LNCaP clone FGC (cell line): ENCODE measurements around the gene MYBPC2.

Experiments
- DNase-seq: peaks from one replicate; pipeline ENCODE4 v3.0.0-alpha.2; 2011; ENCODE audit warnings: low read depth
- H3K4me3 ChIP-seq: 2 replicates; pipeline ENCODE4 v1.5.1; 2011; ENCODE audit warnings: mild to moderate bottlenecking, low read depth, low read length, control low read depth
- CTCF ChIP-seq: IDR thresholded peaks from 2 replicates; pipeline ENCODE4 v1.5.1; 2012; ENCODE audit warnings: mild to moderate bottlenecking; ENCODE audit not compliant: control insufficient read depth, insufficient read depth; ENCODE audit errors: extremely low read depth

MYBPC2 gene

GRCh38 chr19:50417111-50418081 lies 15.3 kb upstream of the MYBPC2 start:
- no peak for DNase-seq

GRCh38 chr19:50418176-50419021 lies 14.3 kb upstream of the MYBPC2 start, which contains the start of gene SPIB:
Gene SPIB, plus strand, starts transcription at chr19:50418938. Its CDS starts 25 bp downstream, at chr19:50418963.
- no peak within 1 kb of the TSS for H3K4me3 ChIP-seq
- no peak for TF ChIP-seq CTCF
- DNase-seq, result no peak

More at GRCh38 chr19:50417111-50418081, 15.3 kb upstream of the MYBPC2 start:
- no peak for TF ChIP-seq CTCF
- no peak overlapping the region for H3K4me3 ChIP-seq

GRCh38 chr19:50419022-50419579 lies 13.6 kb upstream of the MYBPC2 start:
- no peak overlapping the region for H3K4me3 ChIP-seq
- no peak for DNase-seq
- no peak for TF ChIP-seq CTCF

- no peak for DNase-seq
- H3K4me3 ChIP-seq, result no peak overlapping the region
- TF ChIP-seq CTCF, result no peak
Observed at GRCh38 chr19:50419580-50420035, 13.1 kb upstream of the MYBPC2 start.

GRCh38 chr19:50420127-50420526 lies 12.6 kb upstream of the MYBPC2 start:
- H3K4me3 ChIP-seq, result no peak overlapping the region
- TF ChIP-seq CTCF, result no peak
- no peak for DNase-seq

- no peak for TF ChIP-seq CTCF
- H3K4me3 ChIP-seq, result no peak overlapping the region
- no peak for DNase-seq
Observed at GRCh38 chr19:50420808-50421207, 11.9 kb upstream of the MYBPC2 start.
